HG02870 (cell line): ENCODE results near the gene SNAI3.

ENCODE experiments used
- ATAC-seq: cut with Tn5 transposase; IDR thresholded peaks from one replicate; pipeline ENCODE4 v1.9.1; 2021; ENCODE audit warnings: mild to moderate bottlenecking, moderate library complexity; ENCODE audit not compliant: unreplicated experiment

Gene SNAI3

DNA sequence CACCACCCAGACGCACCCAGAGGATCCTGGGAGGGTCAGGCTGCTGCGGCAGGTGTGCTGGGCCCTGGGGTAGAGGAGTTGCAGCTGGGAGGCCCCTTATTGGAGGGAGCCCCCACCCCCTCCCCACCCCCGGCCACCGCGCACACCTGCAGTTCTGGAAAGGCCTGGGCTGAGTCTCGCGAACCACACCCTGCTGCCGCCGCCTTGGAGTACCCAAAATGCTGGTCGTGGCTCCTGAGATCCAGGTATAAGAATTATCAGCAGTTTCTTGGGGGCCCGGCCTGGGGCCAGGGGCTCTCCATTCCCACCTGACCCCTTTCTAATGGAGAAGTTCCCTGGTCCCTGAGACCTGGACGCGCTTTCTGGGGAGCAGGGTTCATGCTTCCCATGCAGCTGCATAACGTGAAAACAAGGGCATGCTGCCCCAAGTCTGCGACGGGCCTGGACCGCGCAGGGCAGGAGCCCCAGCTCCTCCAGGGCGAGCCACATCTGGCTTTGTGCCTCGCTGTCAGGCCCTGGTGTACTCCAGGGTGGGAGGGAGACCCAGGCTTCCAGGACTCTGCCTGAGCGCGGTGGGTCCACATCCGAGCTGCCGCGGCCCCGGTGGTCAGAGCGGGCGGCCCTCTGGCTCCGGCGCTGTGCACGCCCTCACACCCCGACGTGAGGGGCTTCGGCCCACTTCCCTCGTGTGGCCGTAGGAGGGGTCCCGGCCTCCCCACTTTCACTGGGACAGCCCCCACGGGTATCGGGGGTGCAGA is 7.3 kb upstream of the SNAI3 start:
- ATAC-seq: no peak

DNA sequence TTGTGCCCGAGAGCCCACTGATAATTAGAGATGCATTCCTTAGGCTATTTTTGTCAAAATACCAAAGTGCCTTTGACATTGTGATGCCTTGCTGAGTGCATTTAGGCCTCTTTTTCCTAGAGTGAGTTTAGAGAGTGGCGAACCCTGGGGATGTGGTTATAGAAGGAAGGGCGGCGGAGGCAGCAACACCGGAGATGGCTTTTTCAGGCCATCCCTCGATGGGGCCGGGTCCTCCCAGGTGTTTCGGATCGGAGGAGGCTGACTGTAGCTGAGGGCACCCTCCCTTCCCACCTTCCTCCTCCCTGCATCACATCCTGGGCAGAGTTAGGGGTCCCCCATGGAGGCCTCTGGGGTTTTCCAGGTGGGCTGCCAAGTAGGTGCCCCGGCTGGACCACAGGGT is 6.6 kb upstream of the SNAI3 start:
- ATAC-seq: no peak

DNA sequence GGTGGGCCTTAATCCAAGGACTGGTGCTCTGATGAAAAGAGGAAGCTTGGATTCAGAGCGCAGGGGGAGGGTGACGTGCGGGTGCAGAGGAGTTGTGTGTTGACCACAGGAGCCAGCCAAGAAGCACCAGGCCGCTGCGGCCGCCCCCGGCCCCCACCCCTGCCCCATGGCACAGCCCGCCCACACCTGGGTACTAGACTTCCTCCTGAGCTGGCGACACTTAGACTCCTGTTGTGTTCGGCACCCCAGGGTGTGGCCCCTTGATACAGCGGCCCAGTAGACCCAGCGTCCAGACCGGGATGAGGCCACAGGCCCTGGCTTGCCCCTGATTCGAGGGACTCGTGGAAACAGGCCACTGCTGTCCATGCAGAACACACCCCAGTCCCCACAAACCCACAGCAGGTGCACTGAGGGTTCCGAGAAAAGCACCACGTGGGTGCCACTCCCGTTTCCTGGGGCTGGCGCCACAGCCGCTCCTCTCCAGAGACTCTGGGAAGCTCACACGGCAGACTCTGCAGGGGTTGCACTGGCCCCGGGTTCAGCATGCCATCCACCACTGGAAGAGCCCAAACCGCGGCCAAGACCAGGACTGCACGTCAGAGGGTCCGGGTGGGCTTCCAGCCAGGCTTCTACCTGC is 5.7 kb upstream of the SNAI3 start:
- ATAC-seq: no peak

DNA sequence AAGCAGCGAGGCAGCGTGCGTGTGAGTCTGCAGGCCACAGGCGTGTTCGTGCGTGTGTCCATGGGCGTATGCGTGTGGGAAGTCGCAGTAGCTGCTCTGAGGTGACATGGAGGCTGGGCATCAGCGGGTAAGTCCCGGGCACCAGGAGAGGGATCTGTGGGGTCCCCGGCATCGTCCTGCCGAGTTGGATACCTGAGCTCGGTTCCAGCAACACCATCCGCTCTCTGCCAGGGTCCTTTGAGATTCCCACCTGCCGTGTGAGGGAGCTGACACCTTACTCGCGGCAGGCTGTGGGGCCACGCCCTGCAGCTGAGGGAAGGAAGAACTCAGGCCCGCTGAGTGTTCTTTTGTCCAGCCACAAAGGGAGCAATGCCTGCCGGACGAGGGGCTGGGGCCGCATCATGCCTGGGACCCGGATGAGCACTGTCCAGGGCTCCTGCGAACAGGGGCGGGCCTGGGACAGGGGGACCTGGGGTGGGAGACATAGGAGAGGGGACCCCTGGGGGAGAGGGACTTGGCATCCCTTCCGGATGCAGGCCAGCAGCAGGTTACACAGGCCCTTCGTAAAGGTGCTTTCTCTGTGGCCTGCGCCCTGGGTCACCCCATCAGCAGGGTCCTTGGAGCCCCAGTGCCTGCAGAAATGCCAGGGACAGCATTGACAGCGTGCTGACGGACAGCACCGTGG is 5.0 kb upstream of the SNAI3 start:
- no peak for ATAC-seq

DNA sequence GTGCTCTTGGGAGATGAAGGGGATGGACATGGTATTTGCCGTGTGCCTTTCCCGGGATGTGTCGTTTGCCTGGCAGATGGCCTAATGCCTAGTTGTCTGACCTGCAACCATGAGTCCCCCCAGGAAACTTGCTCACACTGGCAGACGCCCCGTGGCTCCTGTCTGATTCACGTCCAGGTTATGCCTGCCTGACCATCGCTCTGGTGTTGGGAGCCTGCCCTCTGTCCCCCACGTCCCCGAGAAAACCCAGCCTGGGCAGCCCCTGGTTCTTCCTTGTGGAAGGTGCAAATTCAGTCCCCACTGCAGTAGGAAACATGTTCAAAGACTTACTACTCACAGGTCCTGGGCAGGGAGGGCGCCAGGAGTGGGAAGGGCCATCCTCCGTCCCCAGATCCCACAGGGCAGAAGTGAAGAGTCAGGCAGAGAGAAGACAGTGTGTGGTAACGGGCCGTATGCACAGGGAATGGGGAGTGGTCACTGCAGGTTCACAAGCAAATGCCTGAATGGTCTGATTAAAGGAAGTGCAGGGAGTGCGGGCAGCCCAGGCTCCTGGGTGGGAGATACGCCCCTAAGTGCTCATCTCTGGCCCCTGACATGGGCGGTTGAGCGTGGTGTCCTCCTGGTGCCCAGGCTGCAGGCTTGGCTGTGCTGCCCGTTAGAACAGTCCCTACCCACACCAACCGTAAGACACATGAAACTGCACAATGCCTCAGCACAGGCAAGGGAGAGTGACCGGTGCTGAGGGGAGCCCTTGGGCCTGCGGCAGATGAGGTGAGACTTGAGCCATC is 4.2 kb upstream of the SNAI3 start:
- ATAC-seq: no peak

DNA sequence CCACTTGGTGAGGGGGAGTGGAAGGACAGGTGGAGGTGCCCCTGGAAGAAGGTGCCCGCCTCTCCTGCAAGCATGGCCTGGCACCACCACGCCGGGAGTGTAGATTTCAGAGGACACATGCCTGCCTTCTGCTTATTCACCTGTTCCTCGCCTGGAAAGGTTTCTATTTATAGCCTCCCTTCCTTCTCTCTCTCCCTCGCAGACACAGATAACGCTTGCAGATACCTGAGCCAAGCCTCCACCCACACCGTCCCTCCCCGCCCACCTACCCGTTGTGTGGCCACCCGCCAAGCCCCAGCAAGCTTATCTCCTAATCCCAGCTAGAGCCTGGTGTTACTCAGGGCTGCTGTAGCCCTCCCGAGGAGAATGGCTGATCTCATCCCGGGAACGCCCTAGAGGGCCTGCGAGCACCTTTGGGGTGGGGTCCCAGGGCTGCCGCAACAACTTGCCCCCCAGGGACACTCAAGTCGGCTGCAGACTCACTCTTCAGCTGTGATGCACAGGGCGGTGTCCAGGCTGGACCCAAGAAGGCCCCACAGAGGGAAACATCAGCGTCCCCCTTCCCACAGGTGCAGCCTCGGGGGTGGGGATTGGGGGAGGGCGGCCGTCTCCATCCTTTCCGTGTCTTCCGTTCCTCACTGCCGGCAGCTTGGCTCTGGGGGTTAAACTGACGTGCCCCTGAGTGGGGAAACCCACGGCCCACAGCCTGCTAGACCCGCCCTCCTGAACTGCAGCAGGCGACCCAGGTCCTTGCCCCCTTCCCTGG is 1.9 kb upstream of the SNAI3 start:
- no peak for ATAC-seq

DNA sequence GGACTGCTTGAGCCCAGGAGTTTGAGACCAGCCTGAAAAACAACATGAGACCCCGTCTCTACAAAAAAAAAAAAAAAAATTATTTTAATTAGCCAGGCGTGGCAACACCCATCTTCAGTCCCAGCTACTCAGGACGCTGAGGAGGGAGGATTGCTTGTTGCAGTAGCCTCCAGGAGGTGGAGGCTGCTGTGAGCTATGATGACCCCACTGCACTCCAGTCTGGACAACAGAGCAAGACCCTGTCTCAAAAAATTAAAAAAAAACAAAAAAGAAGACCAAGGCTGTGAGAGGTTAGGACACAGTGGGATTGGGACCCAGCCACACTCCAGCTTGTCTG is 1.3 kb upstream of the SNAI3 start:
- no peak for ATAC-seq

DNA sequence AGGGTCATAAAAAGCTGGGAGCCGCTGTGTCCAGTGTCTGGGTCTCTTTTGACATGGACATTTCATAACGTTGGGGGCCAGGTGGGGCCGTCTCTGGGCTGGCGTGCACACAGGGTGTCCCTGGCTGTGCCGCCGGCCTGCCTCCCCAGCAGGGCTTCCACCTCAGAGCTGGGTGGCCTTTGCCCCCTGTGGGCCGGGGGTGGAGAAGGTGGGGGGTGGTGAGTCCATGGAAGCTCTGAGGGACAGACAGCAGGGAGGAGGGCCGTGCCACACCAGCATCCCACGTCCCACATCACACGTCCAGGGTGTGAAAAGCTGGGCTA is 908 bp upstream of the SNAI3 start:
- no peak for ATAC-seq

DNA sequence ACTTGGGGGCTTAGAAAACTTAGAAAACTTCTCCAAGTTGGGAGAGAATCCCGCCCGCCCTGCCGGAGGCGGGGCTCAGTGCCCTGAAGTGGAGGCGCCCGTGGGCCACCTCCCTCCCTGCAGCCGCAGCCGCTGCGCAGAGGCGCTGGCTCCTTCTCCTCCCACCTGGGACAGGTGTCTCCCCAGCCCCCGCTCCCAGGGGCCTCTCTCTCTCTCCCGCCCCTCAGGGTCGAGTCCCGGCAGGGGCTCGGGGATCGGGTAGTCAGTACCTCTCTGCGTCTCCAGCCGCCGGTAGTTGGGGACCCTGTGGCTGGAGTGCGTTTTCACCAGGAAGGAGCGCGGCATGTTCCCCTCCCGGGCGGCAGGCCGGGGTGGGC is 257 bp downstream of the SNAI3 start:
- ATAC-seq: peak; percentile 4

DNA sequence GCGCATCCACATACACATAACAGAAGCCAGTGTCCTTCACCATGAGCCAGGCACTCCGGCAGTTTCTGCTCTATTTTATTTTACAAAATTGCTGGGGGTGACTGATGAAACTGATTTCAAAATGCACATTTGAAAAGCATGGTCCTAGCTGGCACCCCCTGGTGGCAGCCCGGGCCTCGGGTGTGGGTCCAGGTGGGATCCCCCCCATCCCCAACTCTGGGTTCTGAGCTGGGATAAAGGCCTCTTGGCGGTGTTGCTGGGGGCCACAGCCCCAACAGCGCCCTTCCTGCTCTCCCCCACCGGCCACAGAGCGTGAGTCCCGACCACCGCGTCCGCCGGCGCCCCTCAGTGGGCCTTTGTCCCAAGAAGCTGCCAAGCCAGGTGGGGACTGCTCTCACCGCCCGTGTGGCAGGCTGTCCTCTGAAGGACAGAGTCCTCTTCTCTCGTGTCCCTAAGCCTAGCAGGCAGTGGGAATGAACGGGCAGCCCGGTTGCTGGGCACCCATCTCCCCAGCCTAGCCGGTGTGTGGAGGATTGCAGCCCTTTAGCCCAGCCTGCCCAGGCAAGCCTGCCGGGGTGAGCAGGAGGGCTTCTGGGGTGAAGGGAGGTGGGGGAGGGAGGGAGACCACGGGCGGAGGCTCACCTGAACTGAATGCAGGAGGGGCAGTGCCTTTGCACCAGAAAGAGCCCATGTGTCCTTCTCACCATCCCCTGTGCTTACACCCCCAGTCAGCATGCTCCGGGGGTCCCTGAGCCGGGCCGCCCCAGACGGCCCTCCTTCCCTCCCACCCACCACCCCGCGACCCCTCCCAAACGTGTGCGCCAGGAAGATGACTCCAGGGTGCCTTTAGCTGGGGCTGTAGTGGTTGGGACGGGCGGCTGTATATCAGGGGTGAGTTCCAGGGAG is 898 bp downstream of the SNAI3 start:
- ATAC-seq: no peak

DNA sequence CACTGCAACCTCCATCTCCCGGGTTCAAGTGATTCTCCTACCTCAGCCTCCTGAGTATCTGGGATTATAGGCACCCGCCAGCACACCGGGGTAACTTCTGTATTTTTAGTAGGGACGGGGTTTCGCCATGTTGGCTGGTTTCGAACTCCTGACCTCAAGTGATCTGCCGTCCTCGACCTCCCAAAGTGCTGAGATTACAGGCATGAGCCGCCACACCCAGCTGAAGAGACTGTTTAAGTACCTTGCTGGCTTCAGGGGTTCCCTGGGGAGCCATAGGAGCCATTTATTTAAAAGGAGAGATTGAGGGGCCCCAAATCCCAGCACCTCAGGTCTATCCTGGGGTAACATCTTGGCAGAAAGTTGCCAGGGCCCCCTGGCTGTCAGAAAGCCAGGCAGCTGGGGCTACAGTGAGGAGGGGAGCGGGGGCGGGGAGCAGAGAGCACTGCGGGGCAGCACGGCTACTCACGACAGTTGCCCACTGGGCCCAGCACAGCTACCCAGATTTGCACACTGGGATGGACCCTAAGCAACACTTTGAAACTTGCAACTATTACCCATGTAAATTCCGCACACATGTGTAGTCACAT is 1.6 kb downstream of the SNAI3 start:
- ATAC-seq: no peak

DNA sequence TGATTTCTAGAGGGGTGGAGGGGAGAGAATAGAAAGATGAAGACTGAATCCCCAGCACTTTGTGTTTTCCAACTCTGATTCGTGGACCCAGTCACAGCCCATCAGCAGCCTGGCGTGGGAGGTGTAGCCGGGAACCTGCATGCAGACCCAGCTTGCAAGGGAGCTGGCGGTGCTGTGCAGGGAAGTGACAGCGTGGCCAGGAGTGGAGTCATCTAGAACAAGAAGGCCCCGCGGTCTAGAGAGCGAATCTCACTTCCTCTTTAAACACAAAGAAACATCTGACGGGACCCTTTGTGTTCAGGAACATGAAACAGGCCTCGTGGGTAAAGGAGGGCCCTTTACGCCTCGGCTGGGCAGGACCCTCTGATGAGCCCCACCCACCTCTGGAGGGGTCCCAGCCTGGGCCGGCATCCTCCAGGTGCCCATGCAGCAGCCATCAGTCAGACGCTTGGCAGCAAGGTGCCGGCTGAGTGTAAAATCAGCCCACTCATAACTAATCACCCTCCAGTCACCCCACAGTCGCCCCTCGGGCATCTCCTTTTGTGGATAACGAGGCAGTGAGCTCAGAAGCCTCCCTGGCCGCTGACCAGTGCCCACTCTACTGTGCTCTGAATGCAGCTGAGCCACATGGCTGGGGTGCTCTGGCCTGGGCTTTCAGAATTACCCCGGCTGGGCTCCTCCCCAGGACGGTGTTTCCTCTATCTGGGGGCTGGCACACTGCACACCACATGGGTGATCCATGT is 4.4 kb downstream of the SNAI3 start:
- ATAC-seq: peak; percentile 59

DNA sequence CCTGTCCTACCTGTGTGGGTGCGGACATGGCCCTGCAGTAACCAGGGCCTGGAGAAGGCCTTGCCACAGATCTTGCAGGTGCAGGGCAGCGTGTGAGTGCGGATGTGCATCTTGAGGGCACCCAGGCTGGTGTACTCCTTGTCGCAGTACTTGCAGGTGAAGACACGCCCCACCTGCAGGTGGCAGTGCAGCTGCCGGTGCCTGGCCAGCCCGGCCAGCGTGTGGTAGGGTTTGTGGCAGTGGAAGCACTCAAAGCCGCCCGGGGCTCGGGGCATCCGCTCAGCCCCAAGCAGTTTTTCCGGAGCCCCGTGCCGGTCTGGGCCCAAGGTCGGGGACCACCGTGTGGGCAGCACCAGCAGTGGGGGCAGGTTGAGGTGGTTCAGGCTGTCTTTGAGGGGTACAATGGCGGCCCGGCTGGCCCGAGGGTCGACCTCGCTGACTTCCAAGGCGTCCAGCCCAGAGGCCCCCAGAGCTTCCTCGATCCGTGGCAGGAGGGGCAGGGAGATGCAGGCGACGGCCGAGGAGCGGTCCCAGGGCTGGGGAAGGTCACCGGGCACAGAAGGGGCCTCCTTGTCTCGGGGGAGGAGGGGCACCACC is 5.1 kb downstream of the SNAI3 start:
- ATAC-seq: no peak

DNA sequence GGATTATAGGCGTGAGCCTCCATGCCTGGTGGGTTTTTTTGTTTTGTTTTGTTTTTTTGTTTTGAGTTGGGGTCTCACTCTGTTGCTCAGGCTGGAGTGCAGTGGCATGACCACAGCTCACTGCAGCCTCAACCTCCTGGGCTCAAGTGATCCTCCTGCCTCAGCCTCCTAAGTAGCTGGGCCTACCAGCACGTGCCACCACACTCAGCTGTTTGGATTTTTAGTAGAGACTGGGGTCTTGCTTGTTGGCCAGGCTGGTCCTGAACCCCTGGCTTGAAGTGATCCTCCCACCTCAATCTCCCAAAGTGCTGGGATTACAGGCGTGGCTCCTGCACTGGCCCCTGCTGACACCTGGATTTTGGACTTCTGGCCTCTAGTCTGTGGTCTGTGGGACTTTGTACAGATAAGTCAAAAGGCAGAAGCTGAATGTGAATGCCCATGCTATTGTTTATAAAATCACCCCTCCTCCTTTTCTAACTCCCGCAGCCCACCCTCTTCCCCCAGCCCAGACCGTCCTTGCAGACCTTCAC is 5.7 kb downstream of the SNAI3 start:
- ATAC-seq: no peak

DNA sequence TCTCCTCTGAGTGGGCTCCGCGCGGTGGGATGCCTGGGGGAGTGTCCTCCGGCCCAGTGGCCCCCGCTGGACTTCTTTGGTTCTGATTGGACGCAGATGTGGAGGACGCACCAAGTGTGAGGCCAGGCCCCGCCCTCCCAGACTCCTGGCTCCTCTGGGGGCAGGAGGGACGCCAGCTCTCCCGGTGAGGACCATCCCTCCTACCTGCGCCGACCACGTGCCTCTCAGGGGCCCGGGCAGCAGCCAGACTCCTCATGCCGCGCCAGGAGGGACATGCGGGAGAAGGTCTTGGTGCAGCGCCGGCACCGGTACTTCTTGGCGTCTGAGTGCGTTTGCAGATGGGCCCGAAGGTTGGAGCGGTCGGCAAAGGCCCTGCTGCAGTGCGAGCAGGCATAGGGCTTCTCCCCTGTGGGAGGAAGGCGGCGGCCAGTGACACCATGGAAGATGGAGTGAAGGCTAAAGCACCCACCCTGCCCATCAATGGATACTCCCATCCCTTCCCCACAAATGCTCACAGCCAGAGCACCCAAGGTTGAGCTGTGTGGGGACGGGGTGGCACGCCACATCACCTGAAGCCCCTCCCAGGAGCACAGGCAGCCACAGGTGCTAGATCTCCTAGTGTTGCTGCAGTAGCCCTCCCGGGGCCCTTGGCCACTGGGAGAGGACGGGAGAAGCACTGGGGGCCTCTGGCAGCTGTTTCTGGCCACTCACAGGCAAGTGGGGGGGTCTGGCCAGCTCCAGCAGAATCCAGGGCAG is 7.9 kb downstream of the SNAI3 start:
- no peak for ATAC-seq

DNA sequence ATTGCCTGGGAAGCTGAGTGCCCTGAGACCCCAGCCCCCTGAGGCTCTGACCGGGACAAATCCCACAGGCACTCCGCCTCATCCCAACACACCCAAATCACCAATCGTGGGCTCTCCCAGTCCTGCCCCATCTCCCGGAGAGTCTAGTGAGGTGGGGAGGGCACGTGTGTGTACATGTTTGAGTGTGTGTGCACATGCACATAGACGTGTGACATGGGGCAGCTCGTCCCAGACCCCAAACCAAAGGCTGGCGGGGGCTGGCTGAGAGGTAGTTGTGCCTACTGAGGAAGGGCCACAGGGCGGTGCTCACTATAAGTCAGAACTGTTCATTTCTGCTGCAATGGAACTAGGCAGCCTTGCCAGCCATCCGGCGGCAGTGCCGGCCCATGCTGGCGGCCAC is 8.6 kb downstream of the SNAI3 start:
- no peak for ATAC-seq

DNA sequence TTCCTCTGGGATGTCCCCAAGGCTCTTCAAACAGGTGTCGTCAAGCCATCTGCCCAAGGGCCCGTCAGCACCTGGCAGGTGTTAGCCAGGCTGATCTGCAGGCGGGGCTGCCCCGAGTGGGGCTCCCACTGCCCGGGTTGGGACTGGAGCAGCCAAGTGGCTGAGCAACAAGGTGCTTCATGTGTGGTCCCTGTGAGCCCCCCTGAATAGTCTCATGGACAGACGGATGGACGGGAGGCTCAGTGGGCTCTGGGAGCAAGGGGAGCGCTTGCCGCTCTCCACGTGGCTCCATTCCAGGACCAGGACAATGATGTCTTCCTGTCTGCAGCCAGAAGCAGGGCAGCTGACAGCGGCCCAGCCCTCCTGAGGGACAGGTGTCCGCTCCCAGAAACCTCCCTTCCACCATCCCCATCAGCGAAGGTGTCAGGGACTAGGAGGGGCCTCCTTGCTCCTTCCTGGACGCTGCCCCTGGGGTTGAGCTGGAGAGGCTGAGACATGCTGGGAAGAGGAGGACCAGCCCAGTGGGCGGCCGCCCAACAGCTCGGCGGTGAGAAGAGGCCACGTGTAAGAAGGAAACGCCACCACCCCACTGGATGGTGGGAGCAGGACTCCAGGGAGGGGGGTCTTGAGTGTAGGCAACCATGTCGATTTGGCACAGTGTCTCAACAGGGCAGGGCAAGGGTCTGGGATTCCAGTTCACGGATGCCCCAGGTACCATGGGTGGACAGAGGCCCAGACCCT is 9.6 kb downstream of the SNAI3 start:
- ATAC-seq: no peak
